ENCODE data around the gene FLAD1. TPM values are rescaled to one million over a fixed set of nuclear protein-coding genes. Genes with fewer than 3 reads are reported as not detected.
A peak's percentile ranks its signal among the peaks of the same experiment; 100 is the strongest.

Gene FLAD1
- total RNA-seq, 2 donors from 2014 or later, result 34.6 to 68.3 TPM

DNA sequence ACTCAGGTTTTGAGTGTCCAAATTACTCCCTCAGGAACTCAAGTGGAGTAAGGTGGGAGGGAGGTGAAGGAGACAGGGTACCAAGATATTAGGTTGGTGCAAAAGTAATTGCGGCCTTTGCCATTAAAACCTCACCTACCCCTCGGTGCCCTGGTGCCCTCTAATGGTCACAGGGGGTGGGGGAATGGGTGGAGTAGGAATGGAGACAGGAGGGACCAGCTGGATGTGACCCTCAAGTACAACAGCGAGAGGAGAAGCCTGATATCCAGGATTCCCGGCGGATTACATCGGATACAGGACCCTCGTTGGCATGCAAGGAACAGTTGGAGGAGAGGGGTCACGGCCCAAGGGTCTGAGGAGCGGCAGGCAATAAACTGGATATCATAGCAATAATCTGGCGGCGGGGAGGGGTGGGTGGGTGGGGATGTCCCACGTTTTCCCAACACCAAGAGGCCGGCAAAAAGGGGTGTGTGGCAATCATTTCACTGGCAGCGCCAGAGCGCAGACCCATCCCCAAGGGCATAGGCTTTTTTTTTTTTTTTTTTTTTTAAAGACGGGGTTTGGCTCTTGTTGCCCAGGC is 15.1 kb downstream of the FLAD1 start:
- Mint-ChIP-seq H3K27me3 (no peaks in the 10 kb centered on the region), H3K4me1 (peaks cover 38% of the 10 kb centered on the region), H3K9me3 (no peaks in the 10 kb centered on the region), H3K36me3 (ENCODE audit: low read depth) (peaks cover 13% of the 10 kb centered on the region), H3K4me3 (peak overlapping the region; percentile 91), H3K27ac (peak overlapping the region; percentile 52)
- ATAC-seq (replicated peaks), result no peak

DNA sequence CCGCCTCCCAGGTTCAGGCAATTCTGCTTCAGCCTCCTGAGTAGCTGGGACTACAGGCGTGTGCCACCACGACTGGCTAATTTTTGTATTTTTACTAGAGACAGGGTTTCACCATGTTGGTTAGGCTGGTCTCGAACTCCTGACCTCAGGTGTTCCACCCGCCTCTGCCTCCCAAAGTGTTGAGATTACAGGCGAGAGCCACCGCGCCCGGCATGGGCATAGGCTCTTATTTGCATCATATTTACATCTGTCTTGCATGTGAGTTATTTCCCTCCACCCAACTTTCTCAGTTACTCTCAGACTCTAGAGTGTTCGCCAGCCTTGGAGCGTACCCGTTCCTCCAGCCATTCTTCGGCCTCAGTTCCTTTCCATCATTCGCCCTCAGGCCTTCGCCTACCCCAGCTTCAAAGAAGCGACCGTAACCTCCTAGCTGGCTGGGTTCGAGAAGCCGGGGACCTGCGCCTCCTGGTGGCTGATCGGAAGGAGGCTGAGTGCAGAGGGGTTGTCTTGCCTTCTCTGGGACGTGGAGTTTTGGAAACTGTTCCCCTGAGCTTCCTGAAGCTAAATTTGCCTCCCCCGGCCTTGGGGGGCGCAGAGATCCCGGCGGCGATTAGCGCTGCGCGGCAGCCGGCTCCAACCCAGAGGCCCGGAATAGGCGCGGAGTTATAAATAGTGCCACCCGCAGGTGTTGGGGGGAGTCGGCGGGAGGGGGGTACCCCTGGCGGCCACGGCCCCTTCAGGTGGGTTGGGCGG is 15.8 kb downstream of the FLAD1 start:
- H3K27ac Mint-ChIP-seq, result no peak overlapping the region
- peak; percentile 1 for ATAC-seq (replicated peaks)
- H3K4me1 Mint-ChIP-seq, result peaks cover 37% of the 10 kb centered on the region
- peaks cover 20% of the 10 kb centered on the region for H3K36me3 Mint-ChIP-seq (ENCODE audit: low read depth)
- H3K4me3 Mint-ChIP-seq, result peak overlapping the region; percentile 91
- no peaks in the 10 kb centered on the region for H3K27me3 Mint-ChIP-seq
- H3K9me3 Mint-ChIP-seq, result no peaks in the 10 kb centered on the region

DNA sequence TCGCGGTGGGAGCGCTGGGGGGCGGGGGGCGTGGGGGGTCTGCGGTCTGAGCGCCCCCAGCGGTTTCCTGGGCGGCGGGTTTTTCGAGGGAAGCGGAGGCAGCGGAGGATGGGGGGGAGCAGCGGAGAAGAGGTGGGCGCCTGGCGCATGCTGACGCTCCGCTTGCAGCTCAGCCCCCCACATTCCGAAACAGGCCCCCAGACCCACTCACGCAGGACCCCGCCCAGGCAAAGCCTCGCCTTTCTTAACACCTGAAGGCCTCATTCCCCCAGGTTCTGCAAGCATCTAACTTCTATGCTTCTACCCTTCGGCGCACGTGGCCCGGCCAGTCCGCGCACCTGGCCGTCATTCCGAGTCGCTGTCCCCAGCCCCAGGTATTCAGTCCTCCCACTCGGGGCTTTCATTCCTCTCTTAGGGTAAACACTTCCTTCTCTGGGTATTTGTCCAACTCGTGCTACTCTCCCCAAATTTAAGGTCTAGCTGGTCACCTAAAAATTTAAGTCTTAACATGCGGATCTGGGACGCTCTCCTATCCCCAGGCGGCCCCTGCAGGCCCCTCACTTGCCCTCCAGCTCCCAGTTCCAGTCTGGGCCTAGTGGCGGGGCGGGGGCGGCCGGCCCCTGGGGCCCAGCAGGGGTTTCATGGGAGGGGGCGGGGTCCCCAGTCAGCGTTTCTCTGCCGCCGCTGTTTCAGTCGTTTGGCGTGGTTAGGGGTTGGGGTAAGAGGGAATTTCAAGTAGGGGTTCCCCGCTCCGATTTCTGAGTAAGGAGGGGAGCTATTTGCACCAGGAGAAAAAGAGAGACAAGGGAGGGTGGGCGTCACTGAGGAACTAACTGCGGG is 16.6 kb downstream of the FLAD1 start:
- Mint-ChIP-seq H3K4me1 (peaks cover 36% of the 10 kb centered on the region), H3K4me3 (peak overlapping the region; percentile 91), H3K9me3 (no peaks in the 10 kb centered on the region), H3K27ac (peak overlapping the region; percentile 93), H3K27me3 (no peaks in the 10 kb centered on the region), H3K36me3 (ENCODE audit: low read depth) (peaks cover 27% of the 10 kb centered on the region)
- peak; percentile 19 for ATAC-seq (replicated peaks)

GRCh38 chr1:155000411-155000725 is 17.2 kb downstream of the FLAD1 start:
- Mint-ChIP-seq H3K36me3 (ENCODE audit: low read depth) (peaks cover 30% of the 10 kb centered on the region), H3K4me1 (peaks cover 34% of the 10 kb centered on the region), H3K9me3 (no peaks in the 10 kb centered on the region), H3K27me3 (no peaks in the 10 kb centered on the region), H3K27ac (peak overlapping the region; percentile 93), H3K4me3 (peak overlapping the region; percentile 91)
- no peak for ATAC-seq (replicated peaks)

DNA sequence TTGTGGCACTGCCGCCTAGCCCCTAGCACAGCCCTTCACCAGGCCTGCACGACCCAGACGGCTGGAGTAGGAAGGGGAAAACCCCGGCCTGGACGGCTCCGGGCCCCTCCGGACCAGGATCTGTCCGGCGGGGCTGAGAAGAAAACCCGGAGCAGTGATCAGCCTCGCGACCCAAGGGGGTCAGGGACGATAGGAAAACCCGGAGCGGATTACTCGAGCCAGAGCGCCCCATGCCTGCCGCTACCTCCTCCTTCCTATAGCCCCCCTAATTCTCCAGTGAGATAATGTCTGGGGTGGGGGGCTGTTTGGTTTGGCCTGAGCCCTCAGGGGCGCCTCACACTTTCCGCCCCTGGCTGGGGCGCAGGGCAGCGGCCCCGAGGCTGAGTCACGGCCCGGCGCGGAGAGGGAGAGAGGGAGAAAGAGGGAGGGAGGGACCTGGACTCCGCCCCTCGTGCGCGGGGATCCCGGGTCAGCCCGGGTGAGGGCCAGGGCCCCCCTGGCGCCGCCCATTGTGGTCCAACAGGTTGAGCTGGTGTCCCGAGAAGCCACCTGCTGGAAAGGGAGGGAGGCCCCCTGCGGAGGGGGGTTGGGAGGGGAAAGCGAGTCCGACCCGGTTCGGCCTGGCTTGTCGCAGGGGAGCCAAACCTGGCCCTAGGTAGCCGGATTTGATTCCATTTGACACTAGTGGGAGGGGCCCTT is 17.7 kb downstream of the FLAD1 start:
- H3K4me1 Mint-ChIP-seq, result peaks cover 31% of the 10 kb centered on the region
- H3K9me3 Mint-ChIP-seq, result no peaks in the 10 kb centered on the region
- peak overlapping the region; percentile 91 for H3K4me3 Mint-ChIP-seq
- H3K27me3 Mint-ChIP-seq, result no peaks in the 10 kb centered on the region
- H3K36me3 Mint-ChIP-seq (ENCODE audit: low read depth), result peaks cover 35% of the 10 kb centered on the region
- H3K27ac Mint-ChIP-seq, result peak overlapping the region; percentile 95
- ATAC-seq (replicated peaks), result peak; percentile 65

DNA sequence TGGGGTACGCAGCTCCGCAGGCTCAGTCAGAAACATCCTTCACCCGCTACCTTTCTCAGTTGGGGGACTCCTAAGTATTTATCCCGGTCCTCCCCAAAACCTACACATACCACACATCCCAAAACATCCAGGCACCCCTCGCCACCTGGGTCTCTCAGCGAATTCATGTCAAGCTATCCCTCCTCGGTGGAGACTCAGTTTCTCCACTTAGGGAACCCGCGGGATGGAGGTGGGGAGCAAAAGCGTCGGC is 18.2 kb downstream of the FLAD1 start:
- H3K4me1 Mint-ChIP-seq, result peaks cover 31% of the 10 kb centered on the region
- ATAC-seq (replicated peaks), result peak; percentile 33

DNA sequence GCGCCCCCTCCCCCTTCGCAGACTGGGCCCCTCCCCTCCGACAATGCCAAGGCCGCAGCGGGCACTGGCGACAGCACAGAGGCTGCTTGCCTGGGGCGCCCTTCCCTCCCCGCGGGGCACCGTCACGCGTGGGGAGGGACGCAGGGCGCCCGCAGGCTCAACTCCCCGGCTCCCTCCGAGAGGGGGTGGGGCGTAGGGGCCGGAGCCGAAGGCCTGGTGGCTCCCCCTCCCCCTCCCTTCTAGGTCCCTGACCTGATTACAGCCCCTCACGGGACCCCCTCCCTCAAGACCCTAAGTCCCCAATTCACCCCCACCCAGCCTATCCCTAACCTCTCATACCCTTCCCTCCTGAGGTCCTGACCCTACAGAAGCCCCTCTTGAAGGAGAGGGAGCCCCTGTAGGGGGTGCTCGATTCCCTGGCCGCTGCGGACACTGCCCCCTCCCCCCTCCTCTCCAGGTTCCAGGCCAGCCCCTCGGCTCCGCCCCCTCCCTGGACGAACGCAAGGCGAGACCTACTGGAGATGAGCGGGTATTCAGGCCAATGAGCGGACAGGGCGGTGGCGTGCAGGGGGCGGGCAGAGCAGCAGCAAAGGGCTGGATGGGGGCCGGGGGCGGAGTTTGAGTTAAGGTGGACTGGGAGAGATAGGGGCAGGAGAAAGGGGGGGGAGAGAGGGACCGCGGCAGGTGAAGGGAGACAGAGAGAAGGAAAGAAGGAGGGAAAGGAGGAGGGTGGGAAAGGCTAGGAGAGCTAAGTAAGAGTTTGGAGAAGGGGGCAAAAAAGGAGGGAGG is 18.7 kb downstream of the FLAD1 start:
- no peaks in the 10 kb centered on the region for H3K27me3 Mint-ChIP-seq
- peak overlapping the region; percentile 91 for H3K4me3 Mint-ChIP-seq
- ATAC-seq (replicated peaks), result peak; percentile 76
- H3K4me1 Mint-ChIP-seq, result peaks cover 36% of the 10 kb centered on the region
- H3K36me3 Mint-ChIP-seq (ENCODE audit: low read depth), result peaks cover 42% of the 10 kb centered on the region
- H3K27ac Mint-ChIP-seq, result peak overlapping the region; percentile 95
- H3K9me3 Mint-ChIP-seq, result no peaks in the 10 kb centered on the region

More for the DNA sequence above, 18.2 kb downstream of the FLAD1 start:
- H3K4me3 Mint-ChIP-seq, result peak overlapping the region; percentile 91
- H3K27me3 Mint-ChIP-seq, result no peaks in the 10 kb centered on the region
- H3K9me3 Mint-ChIP-seq, result no peaks in the 10 kb centered on the region
- peaks cover 40% of the 10 kb centered on the region for H3K36me3 Mint-ChIP-seq (ENCODE audit: low read depth)
- H3K27ac Mint-ChIP-seq, result peak overlapping the region; percentile 95

DNA sequence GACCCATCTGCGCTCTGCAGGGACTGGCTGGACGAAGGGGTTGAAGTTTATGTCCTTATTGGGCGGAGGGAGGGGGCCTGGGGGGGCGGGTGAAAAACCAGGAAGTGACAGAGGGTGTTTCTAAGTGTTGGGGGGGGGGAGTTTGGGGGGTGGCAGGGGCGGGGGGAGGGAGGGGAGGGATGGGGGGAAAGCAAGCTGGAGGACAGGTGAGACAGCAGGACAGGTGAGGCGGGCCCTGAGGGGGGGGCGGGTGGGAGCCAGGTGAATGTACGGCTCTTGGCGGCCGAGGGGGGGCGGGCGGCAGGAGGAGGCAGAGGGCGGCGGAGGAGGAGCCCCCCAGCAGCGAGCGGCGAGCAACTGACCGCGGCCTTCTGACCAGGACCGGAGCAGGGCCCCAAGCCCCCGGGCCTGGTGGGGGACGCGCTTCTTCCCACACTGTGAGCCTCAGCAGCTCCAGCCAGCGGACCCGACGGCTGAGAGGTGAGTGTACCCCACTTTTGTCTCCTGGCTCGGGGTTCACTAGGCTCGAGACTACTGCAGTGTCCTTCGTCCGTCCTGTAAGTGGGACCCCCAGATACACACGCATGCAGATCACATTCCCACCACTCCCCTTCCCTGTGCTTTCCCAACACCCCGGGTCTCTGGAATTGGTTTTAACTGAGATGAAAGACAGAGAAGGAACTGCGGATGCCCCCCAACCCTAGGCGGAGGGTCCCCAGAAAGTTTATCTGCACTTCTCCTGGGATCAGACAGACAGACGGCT is 19.5 kb downstream of the FLAD1 start, which contains the start of gene ZBTB7B:
TSS of gene ZBTB7B (plus strand) at position 339 of the 763 bp plus-strand sequence. CDS start 11,859 bp downstream, outside the sequence.
- H3K9me3 Mint-ChIP-seq, result no peaks in the 10 kb centered on the region
- peaks cover 42% of the 10 kb centered on the region for H3K36me3 Mint-ChIP-seq (ENCODE audit: low read depth)
- H3K27ac Mint-ChIP-seq, result peak within 1 kb of the TSS; percentile 95
- H3K4me1 Mint-ChIP-seq, result peaks cover 31% of the 10 kb centered on the region
- peak within 1 kb of the TSS; percentile 91 for H3K4me3 Mint-ChIP-seq
- H3K27me3 Mint-ChIP-seq, result no peaks in the 10 kb centered on the region
- ATAC-seq (replicated peaks), result peak; percentile 1

DNA sequence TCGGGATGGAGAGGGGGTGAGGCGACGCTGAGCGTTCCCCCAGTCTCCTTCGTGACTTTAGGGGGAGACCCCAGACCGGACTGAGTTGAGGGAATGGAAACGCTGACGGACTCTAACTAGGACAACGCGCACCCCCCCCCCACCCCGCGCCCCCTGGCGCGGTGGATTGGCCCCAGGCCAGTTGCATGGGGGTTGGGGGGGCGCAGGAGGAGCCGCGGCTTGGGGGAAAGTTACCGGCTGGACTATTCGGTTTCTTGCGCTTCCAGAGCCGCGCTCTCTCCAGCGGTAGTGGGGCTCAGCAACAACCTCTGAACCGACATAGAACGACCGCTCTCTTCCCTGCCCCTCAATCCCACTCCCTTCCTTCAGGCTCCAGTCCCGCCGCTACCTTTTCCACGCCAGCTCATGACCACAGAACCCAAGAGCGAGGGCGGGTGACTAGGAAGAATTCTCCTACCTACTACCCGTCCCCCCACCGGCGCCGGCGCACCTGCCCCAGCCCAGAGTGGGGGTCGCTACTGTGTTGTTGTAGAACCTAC is 20.2 kb downstream of the FLAD1 start:
- Mint-ChIP-seq H3K27ac (peak overlapping the region; percentile 95), H3K4me3 (peak overlapping the region; percentile 91), H3K9me3 (no peaks in the 10 kb centered on the region), H3K27me3 (no peaks in the 10 kb centered on the region), H3K36me3 (ENCODE audit: low read depth) (peaks cover 44% of the 10 kb centered on the region), H3K4me1 (peaks cover 25% of the 10 kb centered on the region)
- ATAC-seq (replicated peaks), result no peak

DNA sequence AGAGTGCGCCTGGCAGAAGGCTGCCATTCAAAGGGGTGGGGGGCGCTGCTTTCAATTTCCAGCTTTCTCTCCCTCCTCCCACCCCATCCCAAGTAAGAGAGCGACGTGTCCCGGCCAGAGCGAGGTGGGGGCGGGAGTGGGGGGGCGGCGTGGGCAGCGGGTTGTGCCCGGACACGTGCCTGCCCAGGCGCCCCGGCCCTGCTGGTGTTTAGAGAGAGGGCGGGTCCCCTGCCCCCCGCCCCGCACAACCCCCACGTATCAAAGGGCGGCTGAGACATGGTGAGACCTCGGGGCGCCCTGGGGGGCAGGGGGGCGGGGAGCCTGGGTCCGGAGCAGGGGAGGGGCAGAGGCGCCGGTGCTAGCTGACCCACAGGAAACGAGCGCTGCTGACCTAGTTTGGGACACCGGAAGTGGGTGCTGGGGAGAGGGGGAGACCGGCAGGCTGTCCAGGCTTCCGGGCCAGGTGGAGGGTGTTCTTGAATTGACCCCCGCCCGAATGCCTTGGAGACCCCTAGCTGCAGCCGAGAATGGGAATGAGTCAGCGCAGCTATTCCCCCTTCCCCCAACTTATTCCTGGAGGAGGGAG is 20.7 kb downstream of the FLAD1 start:
- H3K4me3 Mint-ChIP-seq, result peak overlapping the region; percentile 91
- H3K9me3 Mint-ChIP-seq, result no peaks in the 10 kb centered on the region
- H3K4me1 Mint-ChIP-seq, result peaks cover 24% of the 10 kb centered on the region
- peak overlapping the region; percentile 95 for H3K27ac Mint-ChIP-seq
- H3K36me3 Mint-ChIP-seq (ENCODE audit: low read depth), result peaks cover 50% of the 10 kb centered on the region
- H3K27me3 Mint-ChIP-seq, result no peaks in the 10 kb centered on the region
- ATAC-seq (replicated peaks), result no peak

DNA sequence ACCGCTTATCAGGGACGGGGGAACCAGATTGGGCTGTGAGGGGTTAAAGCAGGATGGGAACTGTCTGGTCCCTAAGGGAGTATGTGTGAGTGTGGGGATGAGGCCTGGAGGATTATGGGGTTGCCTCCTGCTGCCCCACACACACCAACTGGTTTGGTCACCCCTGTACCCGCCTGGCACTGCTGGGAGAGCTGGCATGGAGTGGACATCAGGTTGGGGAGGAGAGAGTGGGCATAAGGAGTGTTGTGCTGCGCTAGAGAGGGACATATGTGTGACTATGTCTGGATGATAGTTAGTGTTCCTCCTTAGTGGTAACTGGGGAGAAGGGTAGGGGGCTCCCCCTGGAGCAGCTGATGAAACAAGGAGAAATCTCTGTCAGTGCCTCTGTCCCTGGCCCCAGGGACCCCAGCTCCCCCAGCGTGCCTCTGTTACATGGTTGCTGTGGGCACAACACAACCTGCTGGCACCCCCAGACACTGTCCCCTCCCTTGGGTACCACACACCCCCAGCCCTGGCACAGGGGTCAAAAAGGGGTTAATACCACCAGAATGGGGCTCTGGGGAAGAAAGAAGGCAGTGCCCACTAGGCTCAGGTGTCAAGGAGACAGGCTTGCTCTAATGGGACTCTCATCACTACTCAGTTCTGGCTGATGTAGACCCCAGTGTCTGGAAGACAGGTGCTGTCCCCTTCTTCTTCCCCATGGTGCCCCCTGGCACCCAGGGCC is 21.4 kb downstream of the FLAD1 start:
- Mint-ChIP-seq H3K9me3 (no peaks in the 10 kb centered on the region), H3K4me1 (peaks cover 24% of the 10 kb centered on the region), H3K36me3 (ENCODE audit: low read depth) (peaks cover 56% of the 10 kb centered on the region), H3K4me3 (peak overlapping the region; percentile 91), H3K27ac (peak overlapping the region; percentile 95), H3K27me3 (no peaks in the 10 kb centered on the region)
- no peak for ATAC-seq (replicated peaks)

Measured in activated T-helper 17 cell treated with anti-CD3 and anti-CD28 coated beads, Interleukin-2, amount 50 U/mL, for 72 hours (primary cell).